ENCODE measurements around the gene SLC10A3. TPM values are rescaled to one million over a fixed set of nuclear protein-coding genes. Genes with fewer than 3 reads are reported as not detected.

Gene SLC10A3
- total and polyA plus RNA-seq, 2 of the 8 experiments (the other 6 are each of a cell fraction or from before 2014, with no cell fraction given): 6.8 to 9.5 TPM

DNA sequence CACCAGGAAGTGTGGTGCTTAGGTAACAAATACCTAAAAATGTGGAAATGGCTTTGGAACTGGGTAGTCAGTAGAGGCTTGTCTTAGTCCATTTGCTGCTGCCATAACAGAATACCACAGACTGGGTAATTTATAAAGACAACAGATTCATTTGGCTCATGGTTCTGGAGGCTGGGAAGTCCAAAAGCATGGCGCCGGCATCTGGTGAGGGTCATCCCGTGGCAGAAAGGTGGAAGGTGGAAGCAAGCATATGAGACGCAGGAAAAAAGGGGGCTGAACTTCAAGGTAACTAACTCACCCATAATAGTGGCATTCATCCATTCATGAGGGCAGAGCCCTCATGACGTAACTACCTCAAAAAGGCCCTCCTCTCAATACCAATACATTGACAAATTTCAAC, 19.0 kb upstream of the SLC10A3 start (continued):
- TF ChIP-seq, protein P1, sequence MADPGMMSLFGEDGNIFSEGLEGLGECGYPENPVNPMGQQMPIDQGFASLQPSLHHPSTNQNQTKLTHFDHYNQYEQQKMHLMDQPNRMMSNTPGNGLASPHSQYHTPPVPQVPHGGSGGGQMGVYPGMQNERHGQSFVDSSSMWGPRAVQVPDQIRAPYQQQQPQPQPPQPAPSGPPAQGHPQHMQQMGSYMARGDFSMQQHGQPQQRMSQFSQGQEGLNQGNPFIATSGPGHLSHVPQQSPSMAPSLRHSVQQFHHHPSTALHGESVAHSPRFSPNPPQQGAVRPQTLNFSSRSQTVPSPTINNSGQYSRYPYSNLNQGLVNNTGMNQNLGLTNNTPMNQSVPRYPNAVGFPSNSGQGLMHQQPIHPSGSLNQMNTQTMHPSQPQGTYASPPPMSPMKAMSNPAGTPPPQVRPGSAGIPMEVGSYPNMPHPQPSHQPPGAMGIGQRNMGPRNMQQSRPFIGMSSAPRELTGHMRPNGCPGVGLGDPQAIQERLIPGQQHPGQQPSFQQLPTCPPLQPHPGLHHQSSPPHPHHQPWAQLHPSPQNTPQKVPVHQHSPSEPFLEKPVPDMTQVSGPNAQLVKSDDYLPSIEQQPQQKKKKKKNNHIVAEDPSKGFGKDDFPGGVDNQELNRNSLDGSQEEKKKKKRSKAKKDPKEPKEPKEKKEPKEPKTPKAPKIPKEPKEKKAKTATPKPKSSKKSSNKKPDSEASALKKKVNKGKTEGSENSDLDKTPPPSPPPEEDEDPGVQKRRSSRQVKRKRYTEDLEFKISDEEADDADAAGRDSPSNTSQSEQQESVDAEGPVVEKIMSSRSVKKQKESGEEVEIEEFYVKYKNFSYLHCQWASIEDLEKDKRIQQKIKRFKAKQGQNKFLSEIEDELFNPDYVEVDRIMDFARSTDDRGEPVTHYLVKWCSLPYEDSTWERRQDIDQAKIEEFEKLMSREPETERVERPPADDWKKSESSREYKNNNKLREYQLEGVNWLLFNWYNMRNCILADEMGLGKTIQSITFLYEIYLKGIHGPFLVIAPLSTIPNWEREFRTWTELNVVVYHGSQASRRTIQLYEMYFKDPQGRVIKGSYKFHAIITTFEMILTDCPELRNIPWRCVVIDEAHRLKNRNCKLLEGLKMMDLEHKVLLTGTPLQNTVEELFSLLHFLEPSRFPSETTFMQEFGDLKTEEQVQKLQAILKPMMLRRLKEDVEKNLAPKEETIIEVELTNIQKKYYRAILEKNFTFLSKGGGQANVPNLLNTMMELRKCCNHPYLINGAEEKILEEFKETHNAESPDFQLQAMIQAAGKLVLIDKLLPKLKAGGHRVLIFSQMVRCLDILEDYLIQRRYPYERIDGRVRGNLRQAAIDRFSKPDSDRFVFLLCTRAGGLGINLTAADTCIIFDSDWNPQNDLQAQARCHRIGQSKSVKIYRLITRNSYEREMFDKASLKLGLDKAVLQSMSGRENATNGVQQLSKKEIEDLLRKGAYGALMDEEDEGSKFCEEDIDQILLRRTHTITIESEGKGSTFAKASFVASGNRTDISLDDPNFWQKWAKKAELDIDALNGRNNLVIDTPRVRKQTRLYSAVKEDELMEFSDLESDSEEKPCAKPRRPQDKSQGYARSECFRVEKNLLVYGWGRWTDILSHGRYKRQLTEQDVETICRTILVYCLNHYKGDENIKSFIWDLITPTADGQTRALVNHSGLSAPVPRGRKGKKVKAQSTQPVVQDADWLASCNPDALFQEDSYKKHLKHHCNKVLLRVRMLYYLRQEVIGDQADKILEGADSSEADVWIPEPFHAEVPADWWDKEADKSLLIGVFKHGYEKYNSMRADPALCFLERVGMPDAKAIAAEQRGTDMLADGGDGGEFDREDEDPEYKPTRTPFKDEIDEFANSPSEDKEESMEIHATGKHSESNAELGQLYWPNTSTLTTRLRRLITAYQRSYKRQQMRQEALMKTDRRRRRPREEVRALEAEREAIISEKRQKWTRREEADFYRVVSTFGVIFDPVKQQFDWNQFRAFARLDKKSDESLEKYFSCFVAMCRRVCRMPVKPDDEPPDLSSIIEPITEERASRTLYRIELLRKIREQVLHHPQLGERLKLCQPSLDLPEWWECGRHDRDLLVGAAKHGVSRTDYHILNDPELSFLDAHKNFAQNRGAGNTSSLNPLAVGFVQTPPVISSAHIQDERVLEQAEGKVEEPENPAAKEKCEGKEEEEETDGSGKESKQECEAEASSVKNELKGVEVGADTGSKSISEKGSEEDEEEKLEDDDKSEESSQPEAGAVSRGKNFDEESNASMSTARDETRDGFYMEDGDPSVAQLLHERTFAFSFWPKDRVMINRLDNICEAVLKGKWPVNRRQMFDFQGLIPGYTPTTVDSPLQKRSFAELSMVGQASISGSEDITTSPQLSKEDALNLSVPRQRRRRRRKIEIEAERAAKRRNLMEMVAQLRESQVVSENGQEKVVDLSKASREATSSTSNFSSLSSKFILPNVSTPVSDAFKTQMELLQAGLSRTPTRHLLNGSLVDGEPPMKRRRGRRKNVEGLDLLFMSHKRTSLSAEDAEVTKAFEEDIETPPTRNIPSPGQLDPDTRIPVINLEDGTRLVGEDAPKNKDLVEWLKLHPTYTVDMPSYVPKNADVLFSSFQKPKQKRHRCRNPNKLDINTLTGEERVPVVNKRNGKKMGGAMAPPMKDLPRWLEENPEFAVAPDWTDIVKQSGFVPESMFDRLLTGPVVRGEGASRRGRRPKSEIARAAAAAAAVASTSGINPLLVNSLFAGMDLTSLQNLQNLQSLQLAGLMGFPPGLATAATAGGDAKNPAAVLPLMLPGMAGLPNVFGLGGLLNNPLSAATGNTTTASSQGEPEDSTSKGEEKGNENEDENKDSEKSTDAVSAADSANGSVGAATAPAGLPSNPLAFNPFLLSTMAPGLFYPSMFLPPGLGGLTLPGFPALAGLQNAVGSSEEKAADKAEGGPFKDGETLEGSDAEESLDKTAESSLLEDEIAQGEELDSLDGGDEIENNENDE (IDR thresholded peaks at IDR 0.05; ENCODE audit: insufficient replicate concordance, low read length): no peak
- no peak for TF ChIP-seq KDM4A (IDR thresholded peaks at IDR 0.05; ENCODE audit: low read depth, low read length, severe bottlenecking)
- TF ChIP-seq SRF (IDR thresholded peaks at IDR 0.05; ENCODE audit: low read depth, low read length): no peak
- TF ChIP-seq GTF2F1 (IDR thresholded peaks at IDR 0.05; ENCODE audit: borderline replicate concordance, low read depth, low read length): no peak
- no peak for TF ChIP-seq PHF8 (conservative IDR thresholded peaks at IDR 0.05; ENCODE audit: low read depth, low read length)
- TF ChIP-seq TBP (IDR thresholded peaks at IDR 0.05; ENCODE audit: low read depth, low read length): no peak
- no peak for TF ChIP-seq BACH1 (IDR thresholded peaks at IDR 0.05; ENCODE audit: low read length)
- TF ChIP-seq CEBPB (IDR thresholded peaks at IDR 0.05; ENCODE audit: low read depth, low read length): no peak
- no peak for TF ChIP-seq TCF12 (IDR thresholded peaks at IDR 0.05; ENCODE audit: low read depth, low read length)
- no peak for TF ChIP-seq YY1 (IDR thresholded peaks at IDR 0.05; ENCODE audit: low read depth, low read length)

All from H1 (cell line).